NCI-H1417 (cell line): ENCODE results near the gene ZNF189.
A peak's percentile ranks its signal among the peaks of the same experiment; 100 is the strongest.

ENCODE experiments used
- DNase-seq, 3 experiments: peaks; one replicate each; lab custom pipeline; 2025; lab: John Stamatoyannopoulos, UW

The ZNF189 gene

GRCh38 chr9:101398068-101398929, at the start of gene ZNF189, which contains the start of gene MRPL50:
TSS of gene ZNF189 (plus strand) at chr9:101398851. CDS start at chr9:101399157, 306 bp downstream.
TSS of gene MRPL50 (minus strand) at chr9:101398618. CDS start at chr9:101398592, 26 bp downstream.
- peak; percentile 92 to 99 (median 98) for DNase-seq

GRCh38 chr9:101350285-101350684, 48.4 kb upstream of the ZNF189 start:
- no peak for DNase-seq

GRCh38 chr9:101352892-101353463, 45.7 kb upstream of the ZNF189 start:
- no peak for DNase-seq

GRCh38 chr9:101353683-101354082, 45.0 kb upstream of the ZNF189 start:
- no peak for DNase-seq

GRCh38 chr9:101354143-101354764, 44.4 kb upstream of the ZNF189 start:
- no peak for DNase-seq

GRCh38 chr9:101354765-101355708, 43.6 kb upstream of the ZNF189 start:
- no peak for DNase-seq

GRCh38 chr9:101356619-101357018, 42.0 kb upstream of the ZNF189 start:
- DNase-seq = no peak

- DNase-seq = no peak
Measured at GRCh38 chr9:101359679-101360078, 39.0 kb upstream of the ZNF189 start.

- DNase-seq = no peak
Measured at GRCh38 chr9:101360647-101361046, 38.0 kb upstream of the ZNF189 start.

- DNase-seq = no peak
Measured at GRCh38 chr9:101362450-101362849, 36.2 kb upstream of the ZNF189 start.

GRCh38 chr9:101365181-101365580, 33.5 kb upstream of the ZNF189 start:
- DNase-seq = no peak

- no peak for DNase-seq
Measured at GRCh38 chr9:101366038-101366756, 32.5 kb upstream of the ZNF189 start.

- DNase-seq = no peak
Measured at GRCh38 chr9:101367323-101367722, 31.3 kb upstream of the ZNF189 start.

GRCh38 chr9:101369286-101369685, 29.4 kb upstream of the ZNF189 start:
- DNase-seq = no peak

- no peak for DNase-seq
Measured at GRCh38 chr9:101369884-101370531, 28.6 kb upstream of the ZNF189 start.

GRCh38 chr9:101371813-101372212, 26.8 kb upstream of the ZNF189 start:
- DNase-seq = no peak

GRCh38 chr9:101372327-101373118, 26.1 kb upstream of the ZNF189 start:
- no peak for DNase-seq

GRCh38 chr9:101375546-101375945, 23.1 kb upstream of the ZNF189 start:
- DNase-seq = no peak

- no peak for DNase-seq
Measured at GRCh38 chr9:101376111-101376848, 22.4 kb upstream of the ZNF189 start.
